Gastroesophageal sphincter (tissue), 4 donors: Measurements from ENCODE around the gene AAR2. TPM values are rescaled to one million over a fixed set of nuclear protein-coding genes. Genes with fewer than 3 reads are reported as not detected.

ENCODE experiments used
- ATAC-seq: fragments of 150-250 bp; one replicate; pipeline ENCODE4 v1.9.1; 2016; ENCODE audit warnings: mild to moderate bottlenecking, moderate library complexity
- H3K27ac ChIP-seq, 4 donors: fragments of 200-600 bp; sonication (generic) in 3 of 4; 1 replicate in 3 of 4; 2 replicates in 1 of 4; pipeline ENCODE4 v1.5.1; 2016 to 2019
- H3K27me3 ChIP-seq: fragments of 200-600 bp; sonication (generic); one replicate; pipeline ENCODE4 v1.5.1; 2019
- H3K36me3 ChIP-seq, 2 donors: fragments of 200-600 bp; sonication (generic); one replicate each; pipeline ENCODE4 v1.5.1; 2019; ENCODE audit warnings: control low read depth in 1 of 2
- H3K4me1 ChIP-seq, 3 donors: fragments of 200-600 bp; sonication (generic); 1 replicate in 2 of 3; 2 replicates in 1 of 3; pipeline ENCODE4 v1.5.1; 2016 to 2019; ENCODE audit warnings: control low read depth in 2 of 3
- H3K4me3 ChIP-seq, 2 donors: fragments of 200-600 bp; sonication (generic); one replicate each; pipeline ENCODE4 v1.5.1; 2019; ENCODE audit warnings: mild to moderate bottlenecking in 1 of 2, moderate library complexity in 1 of 2
- H3K9me3 ChIP-seq, 3 donors: fragments of 200-600 bp; sonication (generic); one replicate each; pipeline ENCODE4 v1.5.1; 2017 to 2019; ENCODE audit warnings: control low read depth in 2 of 3
- CTCF ChIP-seq, 4 experiments: fragments of 200-600 bp in 2 of 4; fragments of 450-650 bp in 2 of 4; sonication (generic) in 1 of 4; IDR thresholded peaks; one replicate each; pipeline ENCODE4 v1.5.1; 2017 to 2019; ENCODE audit warnings: antibody characterized with exemption in 4 of 4, mild to moderate bottlenecking in 2 of 4, moderate library complexity in 2 of 4
- EP300 ChIP-seq: sonication (generic); formaldehyde crosslinking; IDR thresholded peaks from one replicate; pipeline ENCODE4 v1.6.1; 2017; ENCODE audit warnings: antibody characterized with exemption, mild to moderate bottlenecking
- POLR2A ChIP-seq, 2 donors: fragments of 450-650 bp; IDR thresholded peaks; one replicate each; pipeline ENCODE4 v1.6.1; 2017; ENCODE audit warnings: antibody characterized with exemption in 2 of 2, mild to moderate bottlenecking in 2 of 2, moderate library complexity in 1 of 2
- POLR2AphosphoS5 ChIP-seq: sonication (generic); formaldehyde crosslinking; IDR thresholded peaks from one replicate; pipeline ENCODE4 v1.6.1; 2017; ENCODE audit warnings: antibody characterized with exemption
- WGBS, 2 donors: methylation state at CpG; one replicate each; pipeline ENCODE4 v1.1.5; 2018; ENCODE audit warnings: low coverage in 1 of 2; 5-methylcytosine and 5-hydroxymethylcytosine counted together
- total RNA-seq, 4 donors: library from RNA; depleted of rRNA; stranded (reverse); fragments of >200 nt; gene quantifications; one replicate each; pipeline ENCODE4 v1.1.0, GENCODE V29; 2016

The AAR2 gene
- total RNA-seq, 4 donors from 2014 or later = 37.4 to 48.5 (median 38.9) TPM

- 26 to 45% methylated on average over 10 to 14 of the region's 20 CpGs for WGBS, 2 donors
- H3K27me3 ChIP-seq = peaks cover 59% of the 10 kb centered on the region
- TF ChIP-seq CTCF (IDR thresholded peaks at IDR 0.05) = no peak
- no peak overlapping the region for H3K4me3 ChIP-seq
- no peaks in the 10 kb centered on the region for H3K4me1 ChIP-seq
- no peaks in the 10 kb centered on the region for H3K36me3 ChIP-seq
- H3K9me3 ChIP-seq = no peaks in the 10 kb centered on the region
- H3K27ac ChIP-seq = no peak overlapping the region
- ATAC-seq = no peak
Observed at GRCh38 chr20:36274181-36274841, 38.0 kb downstream of the AAR2 start.

- H3K36me3 ChIP-seq = no peaks in the 10 kb centered on the region
- peaks cover 66% of the 10 kb centered on the region for H3K27me3 ChIP-seq
- WGBS, 2 donors = 60 to 71% methylated on average over 1 of the region's 5 CpGs
- no peak overlapping the region for H3K27ac ChIP-seq
- no peaks in the 10 kb centered on the region for H3K9me3 ChIP-seq
- TF ChIP-seq POLR2AphosphoS5 (no peak), CTCF (IDR thresholded peaks at IDR 0.05) (no peak), POLR2A (IDR thresholded peaks at IDR 0.05) (no peak), EP300 (no peak)
- H3K4me3 ChIP-seq = no peak overlapping the region
- H3K4me1 ChIP-seq = no peaks in the 10 kb centered on the region
- no peak for ATAC-seq
Observed at GRCh38 chr20:36275011-36275410, 38.7 kb downstream of the AAR2 start.

GRCh38 chr20:36275441-36276189 is 39.3 kb downstream of the AAR2 start:
- 94% methylated on average over 2 of the region's 12 CpGs; no CpG with 5 or more reads in 1 of the 2 donors for WGBS, 2 donors
- TF ChIP-seq EP300 (no peak), POLR2AphosphoS5 (no peak), CTCF (IDR thresholded peaks at IDR 0.05) (no peak), POLR2A (IDR thresholded peaks at IDR 0.05) (no peak)
- no peak for ATAC-seq
- Histone ChIP-seq H3K27ac (no peak overlapping the region), H3K27me3 (peaks cover 71% of the 10 kb centered on the region), H3K9me3 (no peaks in the 10 kb centered on the region), H3K4me1 (no peaks in the 10 kb centered on the region), H3K36me3 (no peaks in the 10 kb centered on the region), H3K4me3 (no peak overlapping the region)

- Histone ChIP-seq H3K4me1 (no peaks in the 10 kb centered on the region), H3K36me3 (no peaks in the 10 kb centered on the region), H3K9me3 (peaks cover 0 to 6% (median 0%) of the 10 kb centered on the region in 3 donors), H3K4me3 (no peak overlapping the region), H3K27ac (no peak overlapping the region), H3K27me3 (peaks cover 87% of the 10 kb centered on the region)
- no peak for ATAC-seq
- 67 to 100% methylated on average over 1 to 3 of the region's 9 CpGs for WGBS, 2 donors
- TF ChIP-seq EP300 (no peak), CTCF (IDR thresholded peaks at IDR 0.05) (no peak), POLR2AphosphoS5 (no peak), POLR2A (IDR thresholded peaks at IDR 0.05) (no peak)
Observed at GRCh38 chr20:36277546-36277945, 41.3 kb downstream of the AAR2 start.

- TF ChIP-seq EP300 (no peak), CTCF (IDR thresholded peaks at IDR 0.05) (no peak), POLR2AphosphoS5 (no peak), POLR2A (IDR thresholded peaks at IDR 0.05) (no peak)
- H3K27ac ChIP-seq = no peak overlapping the region
- no peaks in the 10 kb centered on the region for H3K36me3 ChIP-seq
- WGBS, 2 donors = 67 to 70% methylated on average over 1 to 2 of the region's 5 CpGs
- H3K27me3 ChIP-seq = peaks cover 70% of the 10 kb centered on the region
- H3K4me1 ChIP-seq = no peaks in the 10 kb centered on the region
- no peak for ATAC-seq
- H3K4me3 ChIP-seq = no peak overlapping the region
- H3K9me3 ChIP-seq = peaks cover 0 to 8% (median 0%) of the 10 kb centered on the region in 3 donors
Observed at GRCh38 chr20:36279362-36279761, 43.1 kb downstream of the AAR2 start.
